HL-60 (cell line): Measurements from ENCODE around the gene COL4A2.

Source experiments
- DNase-seq, 2 experiments: peaks; one replicate each; pipeline ENCODE4 v3.0.0-alpha.2; 2010 to 2020; ENCODE audit warnings: low read depth in 1 of 2, low spot score in 1 of 2
- H3K27ac ChIP-seq: fragments of 250-450 bp; sonication (Bioruptor Pico); replicated peaks from 2 replicates; pipeline ENCODE4 v1.5.1; 2020; ENCODE audit warnings: mild to moderate bottlenecking, moderate library complexity
- H3K27me3 ChIP-seq: fragments of 250-450 bp; sonication (Bioruptor Pico); 2 replicates; pipeline ENCODE4 v1.5.1; 2021; ENCODE audit warnings: mild to moderate bottlenecking, moderate library complexity; ENCODE audit not compliant: insufficient read depth, poor library complexity, severe bottlenecking
- H3K4me3 ChIP-seq: replicated peaks from 2 replicates; pipeline ENCODE4 v1.5.1; 2011; ENCODE audit warnings: mild to moderate bottlenecking, control low read depth, low read length; ENCODE audit not compliant: insufficient read depth
- GABPA ChIP-seq: IDR thresholded peaks from 2 replicates; pipeline ENCODE4 v1.6.1; 2012; ENCODE audit warnings: low read depth
- POLR2AphosphoS5 ChIP-seq: IDR thresholded peaks from 2 replicates; pipeline ENCODE4 v1.6.1; 2012; ENCODE audit warnings: low read depth
- SPI1 ChIP-seq: IDR thresholded peaks from 2 replicates; pipeline ENCODE4 v1.6.1; 2012; ENCODE audit warnings: low read depth, mild to moderate bottlenecking, borderline replicate concordance
- TF ChIP-seq, protein P1 (sequence below): IDR thresholded peaks from 2 replicates; pipeline ENCODE4 v1.6.1; 2012; ENCODE audit warnings: low read depth; ENCODE audit not compliant: insufficient replicate concordance
- TF ChIP-seq, protein P2 (sequence below): IDR thresholded peaks from one replicate; pipeline ENCODE4 v1.5.1; 2011; ENCODE audit warnings: low read length, control low read depth, inconsistent platforms; ENCODE audit not compliant: insufficient read depth

The COL4A2 gene

DNA sequence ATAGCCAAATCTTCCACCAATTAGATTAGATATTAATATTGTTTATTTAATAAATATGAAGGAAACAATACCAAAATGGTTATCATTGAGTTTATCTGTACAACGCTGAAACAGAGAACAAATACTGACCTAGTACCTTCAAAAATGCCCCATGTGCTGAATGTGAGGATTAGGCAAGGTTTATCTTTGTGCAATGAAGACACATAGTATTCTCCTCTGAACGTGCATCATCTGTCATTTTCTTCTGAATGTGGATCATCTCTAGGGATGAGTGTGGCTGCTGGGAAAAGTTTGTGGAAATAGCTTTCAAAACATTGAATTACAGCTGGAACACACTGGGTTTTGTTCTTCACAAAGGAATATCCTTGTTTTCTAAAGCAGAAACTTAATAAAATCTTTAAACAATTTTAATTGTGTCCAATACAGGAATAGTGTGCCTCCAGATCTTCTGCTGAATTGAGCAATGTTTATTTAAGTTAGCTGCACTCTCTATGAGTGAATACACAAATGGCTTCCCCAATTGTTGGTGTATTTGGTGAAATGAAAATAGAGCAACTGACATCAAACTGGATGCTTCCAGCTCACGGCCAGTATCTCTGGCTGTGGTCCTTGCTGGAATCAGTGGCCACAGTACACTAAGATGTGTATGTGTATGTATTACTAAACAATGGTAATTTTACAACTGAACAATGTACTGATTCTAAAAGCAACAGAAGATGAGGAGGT is 6.8 kb upstream of the COL4A2 start:
- Histone ChIP-seq H3K4me3 (no peak overlapping the region), H3K27ac (no peak overlapping the region), H3K27me3 (peaks cover 71% of the 10 kb centered on the region)
- TF ChIP-seq, protein P1, sequence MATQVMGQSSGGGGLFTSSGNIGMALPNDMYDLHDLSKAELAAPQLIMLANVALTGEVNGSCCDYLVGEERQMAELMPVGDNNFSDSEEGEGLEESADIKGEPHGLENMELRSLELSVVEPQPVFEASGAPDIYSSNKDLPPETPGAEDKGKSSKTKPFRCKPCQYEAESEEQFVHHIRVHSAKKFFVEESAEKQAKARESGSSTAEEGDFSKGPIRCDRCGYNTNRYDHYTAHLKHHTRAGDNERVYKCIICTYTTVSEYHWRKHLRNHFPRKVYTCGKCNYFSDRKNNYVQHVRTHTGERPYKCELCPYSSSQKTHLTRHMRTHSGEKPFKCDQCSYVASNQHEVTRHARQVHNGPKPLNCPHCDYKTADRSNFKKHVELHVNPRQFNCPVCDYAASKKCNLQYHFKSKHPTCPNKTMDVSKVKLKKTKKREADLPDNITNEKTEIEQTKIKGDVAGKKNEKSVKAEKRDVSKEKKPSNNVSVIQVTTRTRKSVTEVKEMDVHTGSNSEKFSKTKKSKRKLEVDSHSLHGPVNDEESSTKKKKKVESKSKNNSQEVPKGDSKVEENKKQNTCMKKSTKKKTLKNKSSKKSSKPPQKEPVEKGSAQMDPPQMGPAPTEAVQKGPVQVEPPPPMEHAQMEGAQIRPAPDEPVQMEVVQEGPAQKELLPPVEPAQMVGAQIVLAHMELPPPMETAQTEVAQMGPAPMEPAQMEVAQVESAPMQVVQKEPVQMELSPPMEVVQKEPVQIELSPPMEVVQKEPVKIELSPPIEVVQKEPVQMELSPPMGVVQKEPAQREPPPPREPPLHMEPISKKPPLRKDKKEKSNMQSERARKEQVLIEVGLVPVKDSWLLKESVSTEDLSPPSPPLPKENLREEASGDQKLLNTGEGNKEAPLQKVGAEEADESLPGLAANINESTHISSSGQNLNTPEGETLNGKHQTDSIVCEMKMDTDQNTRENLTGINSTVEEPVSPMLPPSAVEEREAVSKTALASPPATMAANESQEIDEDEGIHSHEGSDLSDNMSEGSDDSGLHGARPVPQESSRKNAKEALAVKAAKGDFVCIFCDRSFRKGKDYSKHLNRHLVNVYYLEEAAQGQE: no peak
- TF ChIP-seq, protein P2, sequence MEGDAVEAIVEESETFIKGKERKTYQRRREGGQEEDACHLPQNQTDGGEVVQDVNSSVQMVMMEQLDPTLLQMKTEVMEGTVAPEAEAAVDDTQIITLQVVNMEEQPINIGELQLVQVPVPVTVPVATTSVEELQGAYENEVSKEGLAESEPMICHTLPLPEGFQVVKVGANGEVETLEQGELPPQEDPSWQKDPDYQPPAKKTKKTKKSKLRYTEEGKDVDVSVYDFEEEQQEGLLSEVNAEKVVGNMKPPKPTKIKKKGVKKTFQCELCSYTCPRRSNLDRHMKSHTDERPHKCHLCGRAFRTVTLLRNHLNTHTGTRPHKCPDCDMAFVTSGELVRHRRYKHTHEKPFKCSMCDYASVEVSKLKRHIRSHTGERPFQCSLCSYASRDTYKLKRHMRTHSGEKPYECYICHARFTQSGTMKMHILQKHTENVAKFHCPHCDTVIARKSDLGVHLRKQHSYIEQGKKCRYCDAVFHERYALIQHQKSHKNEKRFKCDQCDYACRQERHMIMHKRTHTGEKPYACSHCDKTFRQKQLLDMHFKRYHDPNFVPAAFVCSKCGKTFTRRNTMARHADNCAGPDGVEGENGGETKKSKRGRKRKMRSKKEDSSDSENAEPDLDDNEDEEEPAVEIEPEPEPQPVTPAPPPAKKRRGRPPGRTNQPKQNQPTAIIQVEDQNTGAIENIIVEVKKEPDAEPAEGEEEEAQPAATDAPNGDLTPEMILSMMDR: no peak
- TF ChIP-seq SPI1 (no peak), POLR2AphosphoS5 (no peak), GABPA (no peak)
- DNase-seq: no peak

DNA sequence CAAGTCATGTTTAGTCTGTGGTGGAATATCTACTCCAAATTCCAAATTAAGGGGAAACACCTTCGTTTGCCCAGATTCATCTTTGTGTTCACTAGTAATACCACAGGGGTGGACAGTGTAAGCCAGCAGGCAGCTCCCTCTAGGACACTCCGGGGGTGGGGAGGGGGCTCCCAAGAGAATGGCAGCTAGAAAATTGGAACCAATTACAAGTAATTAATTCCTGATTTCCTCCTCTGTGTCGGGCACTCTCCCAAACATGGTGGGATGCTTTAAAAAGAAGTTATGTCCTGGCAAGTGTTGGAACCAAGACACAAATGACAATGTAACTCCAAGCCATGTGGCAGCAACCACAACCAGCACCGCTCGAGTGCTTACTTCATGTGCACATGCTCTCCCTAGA is 6.0 kb upstream of the COL4A2 start:
- Histone ChIP-seq H3K27me3 (peaks cover 79% of the 10 kb centered on the region), H3K27ac (no peak overlapping the region), H3K4me3 (no peak overlapping the region)
- no peak for DNase-seq
- TF ChIP-seq GABPA (no peak), SPI1 (no peak), POLR2AphosphoS5 (no peak)
- TF ChIP-seq, protein P2: no peak
- TF ChIP-seq, protein P1: no peak

DNA sequence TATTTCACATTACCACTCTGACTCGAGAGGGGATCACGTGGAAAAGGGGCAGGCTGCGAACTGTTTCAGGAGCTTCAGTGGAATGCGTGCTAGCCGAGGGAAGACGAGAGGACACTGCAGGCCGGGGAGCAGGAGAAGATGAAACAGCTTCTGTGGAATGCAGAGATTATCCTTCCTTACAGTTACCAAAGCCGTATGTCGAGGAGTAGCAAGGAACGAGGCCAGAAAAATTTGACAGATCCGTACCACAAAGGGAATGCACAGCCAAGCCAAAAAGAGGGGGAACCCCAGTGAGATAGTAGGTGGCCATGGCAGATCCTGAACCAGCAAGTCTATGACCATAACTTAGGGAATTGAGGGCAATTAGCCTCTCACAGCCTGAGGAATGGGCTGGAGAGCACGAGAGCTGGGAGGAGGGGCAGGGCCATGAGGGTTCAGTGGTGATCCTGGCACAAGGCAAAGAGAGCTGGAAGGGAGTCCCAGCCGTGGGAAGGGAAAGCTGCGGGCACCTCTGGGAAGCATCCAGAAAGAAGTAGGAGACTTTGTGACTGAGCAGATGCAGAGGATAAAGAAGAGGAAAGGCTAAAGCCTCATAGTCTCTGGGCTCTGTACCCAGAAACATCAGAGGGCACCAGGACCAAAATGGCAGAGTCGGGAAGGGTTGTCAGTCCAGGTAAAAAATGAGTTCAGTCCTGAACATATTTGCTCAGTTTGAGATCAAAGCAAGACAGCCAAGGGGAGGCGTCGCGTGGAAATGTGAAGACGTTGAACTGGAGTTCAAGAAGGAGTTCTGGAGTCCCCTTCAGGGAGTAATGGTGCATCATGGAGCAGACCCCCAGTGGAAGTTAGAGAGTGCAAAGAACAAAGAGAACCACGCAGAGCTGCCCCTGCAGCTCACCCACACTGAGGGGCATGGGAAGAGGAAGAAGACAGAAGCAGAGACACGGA is 5.2 kb upstream of the COL4A2 start:
- peaks cover 85% of the 10 kb centered on the region for H3K27me3 ChIP-seq
- no peak overlapping the region for H3K4me3 ChIP-seq
- TF ChIP-seq SPI1 (no peak), POLR2AphosphoS5 (no peak), GABPA (no peak)
- TF ChIP-seq, protein P2: no peak
- TF ChIP-seq, protein P1: no peak
- no peak overlapping the region for H3K27ac ChIP-seq
- DNase-seq: no peak
